GM18508 (cell line): ENCODE measurements around the gene SCYL2.
A peak's percentile ranks its signal among the peaks of the same experiment; 100 is the strongest.
"Not testable (repeated sequence)": the region's sequence is repeated elsewhere in the genome, so short reads cannot be mapped to it uniquely, and the experiment has no call there.

Experiments used
- ATAC-seq: cut with Tn5 transposase; IDR thresholded peaks from one replicate; pipeline ENCODE4 v1.9.1; 2021; ENCODE audit warnings: moderate number of reproducible peaks; ENCODE audit not compliant: insufficient read depth, unreplicated experiment

The SCYL2 gene

GRCh38 chr12:100266835-100267602, at the start of gene SCYL2, which contains the start of gene DEPDC4:
Gene SCYL2, plus strand, starts transcription at chr12:100267177. Its CDS starts 15,794 bp downstream, at chr12:100282971.
Gene DEPDC4, minus strand, starts transcription at chr12:100267079. Its CDS starts 3 bp downstream, at chr12:100267076.
- ATAC-seq: peak; percentile 84

- no peak for ATAC-seq
These were observed 47.5 kb upstream of the SCYL2 start for GRCh38 chr12:100219328-100220109.

GRCh38 chr12:100221523-100221922, 45.5 kb upstream of the SCYL2 start:
- ATAC-seq: no peak

GRCh38 chr12:100222173-100222572, 44.8 kb upstream of the SCYL2 start:
- ATAC-seq: not testable (repeated sequence)

- no peak for ATAC-seq
These were observed 41.5 kb upstream of the SCYL2 start for GRCh38 chr12:100225491-100225890.

GRCh38 chr12:100229036-100229635, 37.8 kb upstream of the SCYL2 start:
- ATAC-seq: no peak

GRCh38 chr12:100229876-100230275, 37.1 kb upstream of the SCYL2 start:
- ATAC-seq: no peak

- not testable (repeated sequence) for ATAC-seq
These were observed 35.1 kb upstream of the SCYL2 start for GRCh38 chr12:100231873-100232272.

GRCh38 chr12:100234166-100234565, 32.8 kb upstream of the SCYL2 start:
- no peak for ATAC-seq

GRCh38 chr12:100234591-100235304, 32.2 kb upstream of the SCYL2 start:
- ATAC-seq: no peak

GRCh38 chr12:100238801-100239200, 28.2 kb upstream of the SCYL2 start:
- ATAC-seq: no peak

GRCh38 chr12:100239589-100239988, 27.4 kb upstream of the SCYL2 start:
- ATAC-seq: no peak

- ATAC-seq: no peak
These were observed 23.8 kb upstream of the SCYL2 start for GRCh38 chr12:100243137-100243536.

- ATAC-seq: no peak
These were observed 19.2 kb upstream of the SCYL2 start for GRCh38 chr12:100247765-100248164.

GRCh38 chr12:100248886-100249285, 18.1 kb upstream of the SCYL2 start:
- no peak for ATAC-seq

GRCh38 chr12:100249941-100250340, 17.0 kb upstream of the SCYL2 start:
- no peak for ATAC-seq

- no peak for ATAC-seq
These were observed 15.1 kb upstream of the SCYL2 start for GRCh38 chr12:100251917-100252316.

- no peak for ATAC-seq
These were observed 13.5 kb upstream of the SCYL2 start for GRCh38 chr12:100253437-100253836.

- no peak for ATAC-seq
These were observed 12.1 kb upstream of the SCYL2 start for GRCh38 chr12:100254876-100255275.

GRCh38 chr12:100258127-100258526, 8.8 kb upstream of the SCYL2 start:
- no peak for ATAC-seq
